Tibial nerve (tissue), 4 donors: Measurements from ENCODE around the gene SLIT1.

ENCODE experiments used
- CTCF ChIP-seq, 5 experiments: fragments of 200-600 bp in 3 of 5; fragments of 450-650 bp in 2 of 5; sonication (generic) in 3 of 5; IDR thresholded peaks; one replicate each; pipeline ENCODE4 v1.5.1; 2016 to 2019; ENCODE audit warnings: antibody characterized with exemption in 5 of 5, mild to moderate bottlenecking in 3 of 5, moderate library complexity in 2 of 5
- EP300 ChIP-seq, 2 donors: sonication (generic); formaldehyde crosslinking; IDR thresholded peaks; one replicate each; pipeline ENCODE4 v1.6.1; 2017; ENCODE audit warnings: antibody characterized with exemption in 2 of 2, mild to moderate bottlenecking in 1 of 2
- POLR2A ChIP-seq, 2 donors: fragments of 450-650 bp; IDR thresholded peaks; one replicate each; pipeline ENCODE4 v1.6.1; 2017; ENCODE audit warnings: antibody characterized with exemption in 2 of 2, mild to moderate bottlenecking in 2 of 2, moderate library complexity in 2 of 2

GRCh38 chr10:97119058-97119745 lies 66.6 kb downstream of the SLIT1 start:
- TF ChIP-seq CTCF (IDR thresholded peaks at IDR 0.05) (no peak), POLR2A (IDR thresholded peaks at IDR 0.05) (no peak), EP300 (IDR thresholded peaks at IDR 0.05) (no peak)
